Measurements from ENCODE around the gene MAPK12. TPM values are rescaled to one million over a fixed set of nuclear protein-coding genes. Genes with fewer than 3 reads are reported as not detected.
"Not testable (repeated sequence)": the region's sequence is repeated elsewhere in the genome, so short reads cannot be mapped to it uniquely, and the experiment has no call there.

The MAPK12 gene
- total RNA-seq, 1 experiment from 2014 or later = 86.7 TPM

DNA sequence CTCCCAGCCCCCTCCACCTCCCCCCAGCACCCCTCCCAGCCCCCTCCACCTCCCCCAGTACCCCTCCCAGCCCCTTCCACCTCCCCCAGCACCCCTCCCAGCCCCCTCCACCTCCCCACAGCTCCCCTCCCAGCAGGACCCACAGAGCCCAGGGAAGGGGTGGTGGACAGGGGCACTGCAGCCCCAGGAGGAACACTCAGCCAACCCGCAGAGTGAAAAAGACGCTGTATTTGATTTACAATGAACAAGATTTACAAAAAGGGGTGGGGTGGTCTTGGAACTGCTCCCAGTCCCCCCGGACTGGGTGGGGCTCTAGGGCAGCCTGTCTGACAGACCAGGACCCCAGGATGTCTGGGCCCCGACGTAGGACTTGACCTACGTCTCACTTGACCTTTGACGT is 13.3 kb upstream of the MAPK12 start:
- ChIA-PET POLR2A (no interaction called here), CTCF (no interaction called here), RAD21 (ENCODE audit: low non-redundant PET in 1 of 2, low total read pairs in 2 of 2, uncharacterized antibody in 2 of 2, unreplicated experiment in 2 of 2) (no interaction called here)
- no peak overlapping the region for H3K4me2 ChIP-seq (ENCODE audit: low read length)
- no peak for DNase-seq (ENCODE audit: low read depth, low spot score)
- peaks cover 10 to 38% of the 10 kb centered on the region in 2 experiments for H3K4me1 ChIP-seq (ENCODE audit: control insufficient read depth in 1 of 2, insufficient read depth in 2 of 2, low read length in 2 of 2)
- H3K9me2 ChIP-seq (ENCODE audit: insufficient read depth) = no peaks in the 10 kb centered on the region
- BruUV-seq (replicated peaks) = no TSS peak
- H3K9ac ChIP-seq (ENCODE audit: low read length) = no peak overlapping the region
- TF ChIP-seq ZNF274 (IDR thresholded peaks at IDR 0.05; ENCODE audit: low read depth, low read length) = no peak
- H3K27me3 ChIP-seq (ENCODE audit: insufficient read depth, low read length) = no peaks in the 10 kb centered on the region
- H4K20me1 ChIP-seq (ENCODE audit: insufficient read depth) = no peaks in the 10 kb centered on the region
- no peak overlapping the region for H2AFZ ChIP-seq (ENCODE audit: low read depth, low read length, poor library complexity, severe bottlenecking)
- H3K4me3 ChIP-seq (replicated peaks in 1 of 2; ENCODE audit: low read depth in 1 of 2, low read length in 2 of 2) = no peak overlapping the region
- H3K36me3 ChIP-seq (ENCODE audit: control insufficient read depth in 1 of 2, insufficient read depth in 2 of 2, low read length in 2 of 2) = peaks cover 13 to 49% of the 10 kb centered on the region in 2 experiments
- intact Hi-C loops (cut with micrococcal nuclease) = loop anchor here (1.0 kb wide), 2 partner anchors 53 to 68 kb away; partner anchors contain the start of gene DENND6B
- ATAC-seq = no peak
- H3K9me3 ChIP-seq (ENCODE audit: control insufficient read depth in 1 of 2, insufficient read depth in 1 of 2, low read depth in 1 of 2, low read length in 2 of 2) = peaks cover 4 to 11% of the 10 kb centered on the region in 2 experiments; a peak in 2 of 4 replicates
- no peaks in the 10 kb centered on the region; the same call in 1 of the 2 replicates for H3K79me2 ChIP-seq (ENCODE audit: insufficient read depth, low read length)
- H3K27ac ChIP-seq (ENCODE audit: low read depth, low read length) = peak overlapping the region; percentile 8; the same call in 1 of the 2 replicates

DNA sequence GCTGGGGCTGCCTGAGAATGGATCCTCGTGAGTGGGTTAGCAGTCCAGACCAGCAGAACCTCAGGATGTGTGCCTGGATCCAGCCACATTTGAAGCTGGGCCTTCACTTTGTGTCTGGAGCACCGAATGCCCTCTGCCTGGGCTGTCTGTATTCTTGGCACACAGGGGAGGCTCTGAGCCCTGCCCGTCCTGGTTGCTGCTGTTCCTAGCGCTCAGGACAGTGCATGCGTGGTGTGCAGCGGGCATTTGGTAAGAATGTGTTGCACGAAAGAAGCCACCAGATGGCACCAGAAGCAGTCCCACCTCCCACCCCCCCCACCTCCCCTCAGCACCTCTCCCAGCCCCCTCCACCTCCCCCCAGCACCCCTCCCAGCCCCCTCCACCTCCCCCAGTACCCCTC is 12.8 kb upstream of the MAPK12 start:
- POLR2A ChIA-PET = no interaction called here
- Histone ChIP-seq H3K27me3 (ENCODE audit: insufficient read depth, low read length) (no peaks in the 10 kb centered on the region), H3K4me2 (ENCODE audit: low read length) (no peak overlapping the region), H4K20me1 (ENCODE audit: insufficient read depth) (no peaks in the 10 kb centered on the region), H3K9me2 (ENCODE audit: insufficient read depth) (no peaks in the 10 kb centered on the region), H3K36me3 (ENCODE audit: control insufficient read depth in 1 of 2, insufficient read depth in 2 of 2, low read length in 2 of 2) (peaks cover 13 to 44% of the 10 kb centered on the region in 2 experiments), H3K9ac (ENCODE audit: low read length) (no peak overlapping the region), H3K9me3 (ENCODE audit: control insufficient read depth in 1 of 2, insufficient read depth in 1 of 2, low read depth in 1 of 2, low read length in 2 of 2) (peaks cover 4 to 11% of the 10 kb centered on the region in 2 experiments; a peak in 2 of 4 replicates), H3K4me1 (ENCODE audit: control insufficient read depth in 1 of 2, insufficient read depth in 2 of 2, low read length in 2 of 2) (peaks cover 14 to 43% of the 10 kb centered on the region in 2 experiments), H3K79me2 (ENCODE audit: insufficient read depth, low read length) (no peaks in the 10 kb centered on the region; the same call in 1 of the 2 replicates), H2AFZ (ENCODE audit: low read depth, low read length, poor library complexity, severe bottlenecking) (no peak overlapping the region), H3K27ac (ENCODE audit: low read depth, low read length) (peak overlapping the region; percentile 49), H3K4me3 (replicated peaks in 1 of 2; ENCODE audit: low read depth in 1 of 2, low read length in 2 of 2) (no peak overlapping the region)
- DNase-seq (ENCODE audit: low read depth, low spot score) = no peak
- CTCF ChIA-PET = no interaction called here
- RAD21 ChIA-PET (ENCODE audit: low non-redundant PET in 1 of 2, low total read pairs in 2 of 2, uncharacterized antibody in 2 of 2, unreplicated experiment in 2 of 2) = no interaction called here
- BruUV-seq (replicated peaks) = no TSS peak
- no peak for ATAC-seq
- TF ChIP-seq RAD21 (IDR thresholded peaks at IDR 0.05; ENCODE audit: low read depth) (0 out of 2 replicates have a peak, but pooled peaks have one; percentile 18), ZFX (IDR thresholded peaks at IDR 0.05) (no peak), JUND (IDR thresholded peaks at IDR 0.05) (no peak)
- TF ChIP-seq, protein P1, sequence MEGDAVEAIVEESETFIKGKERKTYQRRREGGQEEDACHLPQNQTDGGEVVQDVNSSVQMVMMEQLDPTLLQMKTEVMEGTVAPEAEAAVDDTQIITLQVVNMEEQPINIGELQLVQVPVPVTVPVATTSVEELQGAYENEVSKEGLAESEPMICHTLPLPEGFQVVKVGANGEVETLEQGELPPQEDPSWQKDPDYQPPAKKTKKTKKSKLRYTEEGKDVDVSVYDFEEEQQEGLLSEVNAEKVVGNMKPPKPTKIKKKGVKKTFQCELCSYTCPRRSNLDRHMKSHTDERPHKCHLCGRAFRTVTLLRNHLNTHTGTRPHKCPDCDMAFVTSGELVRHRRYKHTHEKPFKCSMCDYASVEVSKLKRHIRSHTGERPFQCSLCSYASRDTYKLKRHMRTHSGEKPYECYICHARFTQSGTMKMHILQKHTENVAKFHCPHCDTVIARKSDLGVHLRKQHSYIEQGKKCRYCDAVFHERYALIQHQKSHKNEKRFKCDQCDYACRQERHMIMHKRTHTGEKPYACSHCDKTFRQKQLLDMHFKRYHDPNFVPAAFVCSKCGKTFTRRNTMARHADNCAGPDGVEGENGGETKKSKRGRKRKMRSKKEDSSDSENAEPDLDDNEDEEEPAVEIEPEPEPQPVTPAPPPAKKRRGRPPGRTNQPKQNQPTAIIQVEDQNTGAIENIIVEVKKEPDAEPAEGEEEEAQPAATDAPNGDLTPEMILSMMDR (IDR thresholded peaks at IDR 0.05 in 2 of 3, conservative IDR thresholded peaks at IDR 0.05 in 1 of 3; ENCODE audit: borderline replicate concordance in 1 of 3, insufficient read depth in 1 of 3, low read depth in 2 of 3, low read length in 2 of 3) = peak in 2 of 3 experiments; percentile 23; a peak in 2 of 6 replicates
- intact Hi-C loops (cut with micrococcal nuclease) = loop anchor here (1.0 kb wide), 2 partner anchors 53 to 68 kb away; partner anchors contain the start of gene DENND6B

DNA sequence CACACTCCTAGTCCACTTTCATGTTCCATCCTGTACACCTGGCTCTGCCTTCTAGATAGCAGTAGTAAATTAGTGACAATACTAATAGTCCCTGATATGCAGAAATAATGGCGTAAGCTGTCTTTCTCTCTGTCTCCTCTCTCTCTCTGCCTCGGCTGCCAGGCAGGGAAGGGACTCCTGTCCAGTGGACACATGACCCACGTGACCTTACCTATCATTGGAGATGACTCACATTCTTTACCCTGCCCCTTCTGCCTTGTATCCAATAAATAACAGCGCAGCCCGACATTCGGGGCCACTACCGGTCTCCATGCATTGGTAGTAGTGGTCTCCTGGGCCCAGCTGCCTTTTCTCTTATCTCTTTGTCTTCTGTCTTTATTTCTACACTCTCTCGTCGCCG is 12.3 kb upstream of the MAPK12 start:
- ATAC-seq; H3K9me2 ChIP-seq (ENCODE audit: insufficient read depth); BruUV-seq (replicated peaks); H3K4me3 ChIP-seq (replicated peaks in 1 of 2; ENCODE audit: low read depth in 1 of 2, low read length in 2 of 2); H2AFZ ChIP-seq (ENCODE audit: low read depth, low read length, poor library complexity, severe bottlenecking); H3K4me2 ChIP-seq (ENCODE audit: low read length); H3K79me2 ChIP-seq (ENCODE audit: insufficient read depth, low read length); H3K9ac ChIP-seq (ENCODE audit: low read length); DNase-seq (ENCODE audit: low read depth, low spot score); H3K27me3 ChIP-seq (ENCODE audit: insufficient read depth, low read length); RAD21 ChIA-PET (ENCODE audit: low non-redundant PET in 1 of 2, low total read pairs in 2 of 2, uncharacterized antibody in 2 of 2, unreplicated experiment in 2 of 2); H4K20me1 ChIP-seq (ENCODE audit: insufficient read depth): not testable (repeated sequence)
- Histone ChIP-seq H3K36me3 (ENCODE audit: control insufficient read depth in 1 of 2, insufficient read depth in 2 of 2, low read length in 2 of 2) (peaks cover 13 to 39% of the 10 kb centered on the region in 2 experiments), H3K9me3 (ENCODE audit: control insufficient read depth in 1 of 2, insufficient read depth in 1 of 2, low read depth in 1 of 2, low read length in 2 of 2) (peaks cover 4 to 11% of the 10 kb centered on the region in 2 experiments; a peak in 2 of 4 replicates), H3K27ac (ENCODE audit: low read depth, low read length) (peak overlapping the region; percentile 49), H3K4me1 (ENCODE audit: control insufficient read depth in 1 of 2, insufficient read depth in 2 of 2, low read length in 2 of 2) (peaks cover 20 to 48% of the 10 kb centered on the region in 2 experiments)
- POLR2A ChIA-PET = interaction anchor here (1.4 kb wide), 1 partner anchor 32 kb away, joined by 3 read pairs; no protein-coding TSS in a partner anchor
- intact Hi-C loops (cut with micrococcal nuclease) = loop anchor here (1.0 kb wide), 2 partner anchors 54 to 69 kb away; partner anchors contain the start of gene DENND6B
- CTCF ChIA-PET = interaction anchor here (0.8 kb wide), 1 partner anchor 13 kb away, joined by 3 read pairs; the partner anchor contains the start of gene MAPK12
